Neuronal stem cell (in vitro differentiated cells): ENCODE data around the gene HDGF.
A peak's percentile ranks its signal among the peaks of the same experiment; 100 is the strongest.

Experiments used
- DNase-seq: peaks from one replicate; pipeline ENCODE4 v3.0.0-alpha.2; 2013; ENCODE audit warnings: low spot score
- H2AFZ ChIP-seq: one replicate; pipeline ENCODE4 v1.6.1; 2013; ENCODE audit warnings: mild to moderate bottlenecking, low read length, inconsistent platforms
- H2AK5ac ChIP-seq: 2 replicates; pipeline ENCODE4 v1.6.1; 2013; ENCODE audit warnings: low read depth, mild to moderate bottlenecking, inconsistent platforms, low read length, moderate library complexity, mixed read lengths
- H2BK120ac ChIP-seq: 2 replicates; pipeline ENCODE4 v1.6.1; 2013; ENCODE audit warnings: low read depth, mild to moderate bottlenecking, inconsistent platforms, low read length, moderate library complexity, mixed read lengths
- H2BK12ac ChIP-seq: one replicate; pipeline ENCODE4 v1.6.1; 2013; ENCODE audit warnings: low read length, inconsistent platforms
- H2BK15ac ChIP-seq: 2 replicates; pipeline ENCODE4 v1.6.1; 2013; ENCODE audit warnings: mild to moderate bottlenecking, low read length, inconsistent platforms, mixed read lengths
- H2BK5ac ChIP-seq: one replicate; pipeline ENCODE4 v1.6.1; 2013; ENCODE audit warnings: inconsistent platforms, mild to moderate bottlenecking, low read length, moderate library complexity
- H3K14ac ChIP-seq: one replicate; pipeline ENCODE4 v1.6.1; 2013; ENCODE audit warnings: low read length, inconsistent platforms
- H3K18ac ChIP-seq: 2 replicates; pipeline ENCODE4 v1.6.1; 2013; ENCODE audit warnings: low read length, inconsistent platforms
- H3K23ac ChIP-seq: 2 replicates; pipeline ENCODE4 v1.6.1; 2013; ENCODE audit warnings: low read depth, mild to moderate bottlenecking, mixed read lengths, low read length, inconsistent platforms; ENCODE audit not compliant: poor library complexity
- H3K27ac ChIP-seq: replicated peaks from 3 replicates; pipeline ENCODE4 v1.5.1; 2013; ENCODE audit warnings: low read length, inconsistent platforms
- H3K27me3 ChIP-seq, 3 experiments: 2 replicates each; pipeline ENCODE4 v1.6.1; 2013; ENCODE audit warnings: low read length in 3 of 3, mild to moderate bottlenecking in 2 of 3, inconsistent platforms in 1 of 3, low read depth in 1 of 3, mixed read lengths in 1 of 3, moderate library complexity in 1 of 3; ENCODE audit not compliant: control insufficient read depth in 3 of 3, insufficient read depth in 3 of 3
- H3K36me3 ChIP-seq, 2 donors: replicated peaks in 1 of 2; 2 replicates each; pipeline ENCODE4 v1.6.1; 2013; ENCODE audit warnings: low read length in 2 of 2; ENCODE audit not compliant: control insufficient read depth in 2 of 2, insufficient read depth in 2 of 2
- H3K4ac ChIP-seq: 2 replicates; pipeline ENCODE4 v1.6.1; 2013; ENCODE audit warnings: inconsistent platforms, mild to moderate bottlenecking, low read length, moderate library complexity
- H3K4me1 ChIP-seq, 2 donors: 1 replicate in 1 of 2; 2 replicates in 1 of 2; pipeline ENCODE4 v1.6.1; 2013; ENCODE audit warnings: low read length in 2 of 2, low read depth in 1 of 2; ENCODE audit not compliant: control insufficient read depth in 2 of 2, insufficient read depth in 1 of 2
- H3K4me2 ChIP-seq: one replicate; pipeline ENCODE4 v1.6.1; 2013; ENCODE audit warnings: mild to moderate bottlenecking, low read length, inconsistent platforms; ENCODE audit not compliant: insufficient read depth, poor library complexity, severe bottlenecking
- H3K4me3 ChIP-seq, 2 donors: 2 replicates each; pipeline ENCODE4 v1.5.1; 2013; ENCODE audit warnings: low read length in 2 of 2, mild to moderate bottlenecking in 2 of 2, inconsistent platforms in 1 of 2, moderate library complexity in 1 of 2
- H3K79me1 ChIP-seq: one replicate; pipeline ENCODE4 v1.6.1; 2013; ENCODE audit warnings: low read depth, mild to moderate bottlenecking, inconsistent platforms, low read length, moderate library complexity
- H3K9ac ChIP-seq: one replicate; pipeline ENCODE4 v1.6.1; 2013; ENCODE audit warnings: mild to moderate bottlenecking, low read depth, low read length, inconsistent platforms; ENCODE audit not compliant: poor library complexity
- H3K9me3 ChIP-seq, 2 donors: replicated peaks in 1 of 2; 2 replicates each; pipeline versions ENCODE3 to v1.6.1; 2013; ENCODE audit warnings: low read length in 2 of 2, mild to moderate bottlenecking in 2 of 2, inconsistent platforms in 1 of 2, low read depth in 1 of 2, mixed read lengths in 1 of 2, moderate library complexity in 1 of 2; ENCODE audit not compliant: control insufficient read depth in 2 of 2, insufficient read depth in 1 of 2
- H4K8ac ChIP-seq: one replicate; pipeline ENCODE4 v1.6.1; 2013; ENCODE audit warnings: low read depth, mild to moderate bottlenecking, inconsistent platforms, low read length, moderate library complexity
- H4K91ac ChIP-seq: one replicate; pipeline ENCODE4 v1.6.1; 2013; ENCODE audit warnings: low read length, low read depth, mild to moderate bottlenecking, inconsistent platforms; ENCODE audit not compliant: poor library complexity
- WGBS, 2 donors: extraction: QIAGEN DNeasy Blood & Tissue Kit; methylation state at CpG; one replicate each; pipeline ENCODE4 v1.1.7; 2013; ENCODE audit warnings: missing lambda C conversion rate in 2 of 2, mixed read lengths in 1 of 2; ENCODE audit not compliant: insufficient read length in 2 of 2, insufficient replicate concordance in 1 of 2; ENCODE audit errors: extremely low coverage in 2 of 2; 5-methylcytosine and 5-hydroxymethylcytosine counted together

Gene HDGF

DNA sequence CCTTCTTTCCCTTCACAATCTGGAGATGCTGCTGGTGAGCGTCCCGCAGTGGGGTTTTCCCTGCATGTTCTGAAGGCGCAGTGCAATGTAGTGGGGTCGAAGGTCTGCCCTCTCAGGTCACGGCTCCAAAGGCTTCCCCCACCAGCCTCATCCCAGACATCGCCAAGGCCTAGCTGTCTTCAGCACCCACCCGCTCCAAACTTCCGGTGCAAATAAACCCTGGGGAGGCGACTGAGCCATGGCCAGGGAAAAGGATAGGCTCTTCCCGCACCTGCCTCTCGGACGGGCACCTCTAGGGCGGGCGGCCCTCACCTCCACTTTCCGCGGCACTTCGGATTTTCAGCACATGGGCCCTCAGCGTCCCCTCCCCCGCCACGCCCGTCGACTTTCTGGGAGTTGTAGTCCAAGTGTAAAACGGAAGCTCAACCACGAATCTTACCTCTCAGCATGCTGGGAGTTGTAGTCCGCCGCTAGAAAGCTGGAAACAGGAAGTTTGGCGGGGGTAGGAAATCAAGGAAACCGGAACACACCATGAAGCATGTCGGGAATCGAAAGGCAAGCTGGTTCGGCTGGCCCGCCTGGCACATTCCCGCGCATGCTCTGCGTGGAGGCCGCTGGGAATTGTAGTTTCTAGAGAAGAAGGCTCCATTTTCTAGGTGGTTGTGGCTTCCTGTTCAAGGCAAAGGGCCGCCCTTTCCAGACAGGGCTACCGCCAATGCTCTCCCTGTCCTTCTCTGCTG, 10.6 kb downstream of the HDGF start, which contains the start of gene MRPL24:
TSS of gene MRPL24 (minus strand) at position 348 of the 740 bp plus-strand sequence. CDS start 2,384 bp downstream, outside the sequence.
- no CpG with 5 or more reads among the region's 38 CpGs for WGBS, 2 donors
- H3K36me3 ChIP-seq, result peaks cover 36 to 76% of the 10 kb centered on the region in 2 donors

DNA sequence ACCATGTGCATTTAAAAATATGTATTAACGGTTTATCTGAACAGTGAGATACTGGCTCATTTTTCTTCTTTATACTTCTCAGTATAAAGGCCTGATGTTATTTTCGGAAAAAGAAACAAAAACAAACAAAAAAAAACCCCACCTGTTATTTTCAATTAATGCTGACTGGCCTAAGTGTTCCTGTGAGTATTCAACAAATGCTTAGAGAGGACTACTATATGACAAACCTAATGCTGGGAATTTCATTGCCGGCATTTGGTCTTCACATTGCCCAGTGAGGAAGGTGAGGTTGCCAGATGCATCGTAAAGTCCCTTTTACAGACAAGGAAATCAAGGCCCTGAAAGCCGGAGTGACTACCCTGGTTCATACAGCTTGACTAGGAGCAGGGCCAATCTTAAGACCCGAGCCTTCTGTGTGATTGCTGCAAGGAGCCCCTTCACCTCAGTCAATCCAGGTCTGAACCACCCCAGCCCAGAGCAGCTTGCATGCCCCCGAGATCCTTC, 11.2 kb downstream of the HDGF start:
- H4K91ac ChIP-seq, result no peak overlapping the region
- H3K14ac ChIP-seq, result no peak overlapping the region
- DNase-seq, result no peak
- H3K23ac ChIP-seq, result peak overlapping the region; percentile 70
- H3K36me3 ChIP-seq, result peaks cover 36 to 75% of the 10 kb centered on the region in 2 donors
- H3K9ac ChIP-seq, result peak overlapping the region; percentile 83
- H3K4me3 ChIP-seq, result peak overlapping the region; percentile 83 to 91
- peak overlapping the region; percentile 2 for H2AK5ac ChIP-seq
- no peaks in the 10 kb centered on the region for H3K9me3 ChIP-seq
- H3K4me1 ChIP-seq, result peaks cover 6 to 13% of the 10 kb centered on the region in 2 donors
- H2BK15ac ChIP-seq, result no peak overlapping the region
- H2BK120ac ChIP-seq, result no peak overlapping the region
- peak overlapping the region; percentile 88 for H2AFZ ChIP-seq
- WGBS, 2 donors, result no CpG with 5 or more reads among the region's 7 CpGs
- H3K4me2 ChIP-seq, result peak overlapping the region; percentile 59
- H3K18ac ChIP-seq, result no peak overlapping the region
- no peak overlapping the region for H2BK5ac ChIP-seq
- no peak overlapping the region for H2BK12ac ChIP-seq
- H3K27ac ChIP-seq, result peak overlapping the region; percentile 50
- no peak overlapping the region for H3K4ac ChIP-seq
- no peak overlapping the region for H4K8ac ChIP-seq
- H3K79me1 ChIP-seq, result peaks cover 5% of the 10 kb centered on the region
- no peaks in the 10 kb centered on the region for H3K27me3 ChIP-seq

More for the DNA sequence above, 10.6 kb downstream of the HDGF start, which contains the start of gene MRPL24:
- Histone ChIP-seq H3K27me3 (no peaks in the 10 kb centered on the region), H3K4me2 (peak within 1 kb of the TSS; percentile 59), H3K4me3 (peak within 1 kb of the TSS; percentile 83 to 91), H2BK15ac (no peak within 1 kb of the TSS), H2BK120ac (no peak within 1 kb of the TSS), H3K27ac (peak within 1 kb of the TSS; percentile 62), H2BK12ac (no peak within 1 kb of the TSS), H3K14ac (no peak within 1 kb of the TSS), H4K8ac (no peak within 1 kb of the TSS), H3K18ac (peak within 1 kb of the TSS; percentile 53), H4K91ac (no peak within 1 kb of the TSS), H3K4me1 (peaks cover 11 to 16% of the 10 kb centered on the region in 2 donors), H2AFZ (peak within 1 kb of the TSS; percentile 88), H3K23ac (peak within 1 kb of the TSS; percentile 89), H3K4ac (no peak within 1 kb of the TSS), H3K79me1 (peaks cover 7% of the 10 kb centered on the region), H2AK5ac (peak within 1 kb of the TSS; percentile 2), H3K9me3 (no peaks in the 10 kb centered on the region), H2BK5ac (no peak within 1 kb of the TSS), H3K9ac (peak within 1 kb of the TSS; percentile 83)
- DNase-seq, result peak; percentile 99

DNA sequence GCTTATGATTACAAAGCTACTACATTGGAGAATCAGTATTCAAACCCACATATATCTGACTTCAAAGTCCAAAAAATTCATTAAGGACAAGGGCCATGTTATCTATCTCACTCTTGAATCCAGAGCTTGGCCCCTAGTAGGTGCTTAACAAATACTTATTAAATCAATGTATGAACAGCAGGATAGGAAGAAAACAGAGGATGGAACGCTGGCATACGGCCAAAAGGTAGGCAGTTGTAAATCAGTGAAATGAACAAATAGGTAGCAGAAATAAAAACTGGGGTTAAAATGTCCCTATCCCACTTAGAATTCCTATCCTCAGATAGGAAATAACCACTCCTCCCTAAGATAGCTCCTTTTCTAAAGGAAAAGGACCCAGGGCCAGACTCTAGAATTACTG, 12.6 kb downstream of the HDGF start:
- no peak overlapping the region for H2BK120ac ChIP-seq
- no peak overlapping the region for H3K4ac ChIP-seq
- H3K79me1 ChIP-seq, result no peaks in the 10 kb centered on the region
- no peak overlapping the region for H4K8ac ChIP-seq
- H3K4me3 ChIP-seq, result no peak overlapping the region
- no peaks in the 10 kb centered on the region for H3K9me3 ChIP-seq
- H3K27me3 ChIP-seq, result no peaks in the 10 kb centered on the region
- no peak overlapping the region for H3K27ac ChIP-seq
- peaks cover 31 to 70% of the 10 kb centered on the region in 2 donors for H3K36me3 ChIP-seq
- no peak overlapping the region for H2BK15ac ChIP-seq
- DNase-seq, result no peak
- H3K18ac ChIP-seq, result no peak overlapping the region
- H3K4me2 ChIP-seq, result no peak overlapping the region
- H3K14ac ChIP-seq, result no peak overlapping the region
- no peak overlapping the region for H2AK5ac ChIP-seq
- H3K23ac ChIP-seq, result no peak overlapping the region
- no CpG with 5 or more reads among the region's 2 CpGs for WGBS, 2 donors
- H3K4me1 ChIP-seq, result peaks cover 6 to 13% of the 10 kb centered on the region in 2 donors
- H2BK5ac ChIP-seq, result no peak overlapping the region
- H4K91ac ChIP-seq, result no peak overlapping the region
- H2BK12ac ChIP-seq, result no peak overlapping the region
- H3K9ac ChIP-seq, result no peak overlapping the region
- H2AFZ ChIP-seq, result no peak overlapping the region

DNA sequence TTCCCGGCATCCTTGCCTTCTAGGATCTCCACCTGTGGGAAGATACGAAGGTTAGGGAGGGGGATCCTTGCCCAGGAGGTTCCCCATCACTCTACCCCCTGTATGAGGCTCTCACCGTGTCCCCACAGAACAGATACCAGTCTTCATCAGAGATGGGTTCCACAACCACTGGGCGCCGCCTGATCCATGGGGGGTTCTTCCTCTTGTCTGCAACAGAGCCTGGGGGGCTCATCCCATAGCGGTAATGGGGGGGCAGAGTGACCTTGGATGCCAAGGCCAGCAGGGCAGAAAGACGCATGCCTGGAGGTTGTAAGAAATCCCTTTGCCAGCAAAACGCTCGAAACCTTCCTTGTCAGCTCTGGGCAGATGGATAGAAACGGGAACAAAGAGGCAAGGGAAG, 13.1 kb downstream of the HDGF start:
- no peak overlapping the region for H2BK5ac ChIP-seq
- no peaks in the 10 kb centered on the region for H3K9me3 ChIP-seq
- no peak overlapping the region for H3K4me3 ChIP-seq
- H2AFZ ChIP-seq, result no peak overlapping the region
- H3K18ac ChIP-seq, result no peak overlapping the region
- no peaks in the 10 kb centered on the region for H3K27me3 ChIP-seq
- H3K79me1 ChIP-seq, result no peaks in the 10 kb centered on the region
- no peak overlapping the region for H2BK15ac ChIP-seq
- H3K4me2 ChIP-seq, result no peak overlapping the region
- no peak overlapping the region for H3K23ac ChIP-seq
- H2BK12ac ChIP-seq, result no peak overlapping the region
- peaks cover 29 to 70% of the 10 kb centered on the region in 2 donors for H3K36me3 ChIP-seq
- no peak overlapping the region for H3K27ac ChIP-seq
- no peak overlapping the region for H3K14ac ChIP-seq
- no CpG with 5 or more reads among the region's 10 CpGs for WGBS, 2 donors
- no peak overlapping the region for H2AK5ac ChIP-seq
- H3K4me1 ChIP-seq, result peaks cover 6 to 13% of the 10 kb centered on the region in 2 donors
- DNase-seq, result no peak
- H4K8ac ChIP-seq, result no peak overlapping the region
- H3K9ac ChIP-seq, result no peak overlapping the region
- no peak overlapping the region for H4K91ac ChIP-seq
- H3K4ac ChIP-seq, result no peak overlapping the region
- H2BK120ac ChIP-seq, result no peak overlapping the region
